SJSA1 (cell line): ENCODE results near the gene ZNF148. TPM values are rescaled to one million over a fixed set of nuclear protein-coding genes. Genes with fewer than 3 reads are reported as not detected.

ENCODE experiments used
- DNase-seq, 2 experiments: peaks; one replicate each; pipeline ENCODE4 v3.0.0-alpha.2; 2015 to 2020; ENCODE audit warnings: low spot score in 2 of 2, low read depth in 1 of 2
- H3K27ac ChIP-seq: fragments of 250-450 bp; sonication (Bioruptor Pico); 2 replicates; pipeline ENCODE4 v1.5.1; 2020; ENCODE audit warnings: mild to moderate bottlenecking, moderate library complexity
- H3K27me3 ChIP-seq: fragments of 250-450 bp; sonication (Bioruptor Pico); replicated peaks from 2 replicates; pipeline ENCODE4 v1.5.1; 2020; ENCODE audit warnings: mild to moderate bottlenecking, moderate library complexity
- H3K36me3 ChIP-seq: fragments of 250-450 bp; sonication (Bioruptor Pico); 2 replicates; pipeline ENCODE4 v1.5.1; 2020; ENCODE audit warnings: mild to moderate bottlenecking
- H3K4me1 ChIP-seq: fragments of 250-450 bp; sonication (Bioruptor Pico); replicated peaks from 2 replicates; pipeline ENCODE4 v1.6.1; 2021; ENCODE audit warnings: mild to moderate bottlenecking
- H3K4me3 ChIP-seq: fragments of 250-450 bp; sonication (Bioruptor Pico); 2 replicates; pipeline ENCODE4 v1.5.1; 2020; ENCODE audit warnings: mild to moderate bottlenecking
- H3K9me3 ChIP-seq: fragments of 250-450 bp; sonication (Bioruptor Pico); replicated peaks from 2 replicates; pipeline ENCODE4 v1.5.1; 2020; ENCODE audit warnings: mild to moderate bottlenecking
- total RNA-seq: library from RNA; depleted of rRNA; stranded (reverse); fragments of >200 nt; shearing (Covaris generic); gene quantifications from 2 replicates; pipeline ENCODE4 v1.2.3, GENCODE V29; 2014

Gene ZNF148
- total RNA-seq, 1 experiment from 2014 or later = 25.5 TPM

DNA sequence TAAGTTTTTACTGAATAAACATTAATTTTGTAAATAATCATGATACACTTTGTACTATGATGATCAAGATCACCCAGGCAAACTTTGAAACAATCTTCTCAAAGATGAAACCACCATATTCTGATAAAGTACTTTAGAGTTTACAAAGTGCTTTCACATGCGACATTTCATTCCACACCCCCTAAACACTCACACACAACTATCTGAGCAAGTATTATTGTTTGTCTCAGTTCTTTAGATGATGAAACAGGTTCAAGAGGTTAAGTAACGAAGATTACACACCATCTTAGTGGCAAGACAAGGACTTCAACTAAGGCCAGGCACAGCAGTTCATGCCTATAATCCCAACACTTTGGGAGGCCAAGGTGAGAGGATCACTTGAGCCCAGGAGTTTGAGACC is 37.6 kb downstream of the ZNF148 start:
- no peaks in the 10 kb centered on the region for H3K27me3 ChIP-seq
- no peaks in the 10 kb centered on the region for H3K4me1 ChIP-seq
- H3K4me3 ChIP-seq = no peak overlapping the region
- no peaks in the 10 kb centered on the region for H3K9me3 ChIP-seq
- H3K36me3 ChIP-seq = no peaks in the 10 kb centered on the region
- no peak for DNase-seq
- H3K27ac ChIP-seq = no peak overlapping the region

DNA sequence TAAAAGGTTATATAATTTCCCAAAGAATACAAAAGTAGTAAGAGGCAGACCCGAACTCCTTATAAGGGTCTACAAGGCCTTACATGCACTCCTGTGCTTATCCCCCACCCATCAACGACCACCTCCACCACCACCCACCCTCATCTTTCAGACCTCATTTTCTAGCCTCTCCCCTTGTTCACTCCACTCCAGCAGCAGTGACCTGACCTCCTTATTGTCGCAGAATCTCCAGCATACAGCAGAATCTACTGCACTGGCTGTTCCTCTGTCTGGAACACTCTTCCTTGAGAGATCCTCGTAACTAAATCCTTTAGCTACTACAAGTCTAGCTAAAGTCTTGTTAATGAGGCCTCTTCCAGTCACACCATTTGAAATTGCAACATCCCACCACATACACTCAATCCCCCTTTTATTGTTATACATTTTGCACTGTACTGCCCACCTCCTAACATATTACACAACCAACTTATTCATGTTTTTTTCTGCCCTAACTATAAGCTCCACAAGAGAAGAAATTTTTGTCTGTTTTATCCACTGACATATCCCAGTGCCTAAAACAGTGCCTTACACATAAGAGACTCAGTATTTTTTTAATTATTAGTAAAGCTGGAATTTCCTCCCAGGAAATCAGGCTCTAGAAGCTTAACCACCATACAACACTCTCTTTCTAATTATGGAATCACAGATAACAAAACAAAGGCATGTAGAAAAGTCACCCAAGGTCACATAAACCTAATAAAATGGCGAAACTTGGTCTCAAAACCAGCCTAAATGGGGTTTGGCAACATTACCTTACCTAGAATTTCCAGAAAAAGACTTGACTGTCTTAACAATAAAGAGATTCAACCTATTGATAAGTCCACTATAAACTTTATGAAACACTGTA is 40.2 kb downstream of the ZNF148 start:
- H3K4me3 ChIP-seq = no peak overlapping the region
- no peaks in the 10 kb centered on the region for H3K4me1 ChIP-seq
- H3K27me3 ChIP-seq = no peaks in the 10 kb centered on the region
- H3K36me3 ChIP-seq = 0 out of 2 replicates have a peak, but pooled peaks cover 3% of the 10 kb centered on the region
- no peak for DNase-seq
- H3K9me3 ChIP-seq = no peaks in the 10 kb centered on the region
- H3K27ac ChIP-seq = no peak overlapping the region

DNA sequence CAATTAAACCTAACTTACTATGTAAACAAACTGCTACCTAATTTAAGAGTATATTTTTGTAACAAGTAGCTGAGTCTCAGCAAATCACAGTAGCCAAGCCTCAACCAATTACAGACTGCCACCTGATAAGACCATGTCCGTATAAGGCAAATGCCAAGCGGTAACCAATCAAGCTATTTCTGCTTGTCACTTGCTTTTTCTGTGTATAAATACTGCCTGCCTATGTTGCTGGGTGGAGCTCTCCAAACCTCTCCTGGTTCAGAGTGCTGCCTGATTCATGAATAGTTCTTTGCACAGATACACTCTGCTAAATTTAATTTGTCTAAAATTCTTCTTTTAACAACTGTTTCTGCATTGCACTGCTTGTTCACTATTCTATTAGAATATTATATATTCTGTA is 42.6 kb downstream of the ZNF148 start:
- no peak for DNase-seq

DNA sequence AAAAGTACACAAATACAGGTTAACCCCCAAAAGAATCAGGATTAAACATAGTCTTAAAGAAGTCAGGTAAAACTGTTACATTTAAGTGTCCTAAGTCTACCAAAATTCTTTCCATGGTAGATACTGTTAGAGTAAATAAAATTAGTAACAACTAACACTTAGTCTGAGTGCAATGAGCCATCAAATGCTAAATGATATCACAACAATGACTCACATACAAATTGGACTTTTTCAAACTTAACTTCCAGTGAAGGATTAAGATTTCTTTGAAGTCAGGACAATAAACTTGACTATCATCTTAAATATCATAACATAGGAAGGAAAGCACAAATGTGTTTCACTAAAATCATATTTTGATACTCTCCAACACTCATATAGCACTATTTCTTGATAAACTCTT is 43.9 kb downstream of the ZNF148 start:
- no peaks in the 10 kb centered on the region for H3K27me3 ChIP-seq
- no peak for DNase-seq
- no peak overlapping the region for H3K27ac ChIP-seq
- H3K36me3 ChIP-seq = peaks cover 10% of the 10 kb centered on the region
- no peaks in the 10 kb centered on the region for H3K9me3 ChIP-seq
- H3K4me3 ChIP-seq = no peak overlapping the region
- H3K4me1 ChIP-seq = no peaks in the 10 kb centered on the region

More for the DNA sequence above, 42.6 kb downstream of the ZNF148 start:
- H3K9me3 ChIP-seq = no peaks in the 10 kb centered on the region
- no peak overlapping the region for H3K4me3 ChIP-seq
- no peaks in the 10 kb centered on the region for H3K27me3 ChIP-seq
- no peak overlapping the region for H3K27ac ChIP-seq
- H3K36me3 ChIP-seq = peaks cover 10% of the 10 kb centered on the region
- H3K4me1 ChIP-seq = no peaks in the 10 kb centered on the region

DNA sequence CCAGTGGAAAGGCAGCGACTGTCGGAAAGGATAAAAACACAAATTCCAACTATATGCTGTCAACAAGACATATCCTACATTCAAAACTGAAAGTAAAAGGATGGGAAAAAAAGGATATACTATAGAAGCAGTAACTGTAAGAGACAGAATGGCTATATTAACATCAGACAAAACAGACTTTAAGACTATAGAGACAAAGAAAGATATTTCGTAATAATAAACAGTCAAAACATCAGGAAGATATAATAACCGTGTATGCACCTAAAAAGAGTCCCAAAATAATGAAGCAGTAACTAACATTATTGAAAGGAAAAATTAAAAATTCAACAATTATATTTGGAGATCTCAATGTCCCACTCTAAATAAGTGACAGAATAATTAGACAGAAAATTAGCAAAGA is 48.2 kb downstream of the ZNF148 start:
- Histone ChIP-seq H3K27me3 (no peaks in the 10 kb centered on the region), H3K4me1 (no peaks in the 10 kb centered on the region), H3K36me3 (peaks cover 20% of the 10 kb centered on the region), H3K4me3 (no peak overlapping the region), H3K27ac (no peak overlapping the region), H3K9me3 (no peaks in the 10 kb centered on the region)
- DNase-seq = no peak

DNA sequence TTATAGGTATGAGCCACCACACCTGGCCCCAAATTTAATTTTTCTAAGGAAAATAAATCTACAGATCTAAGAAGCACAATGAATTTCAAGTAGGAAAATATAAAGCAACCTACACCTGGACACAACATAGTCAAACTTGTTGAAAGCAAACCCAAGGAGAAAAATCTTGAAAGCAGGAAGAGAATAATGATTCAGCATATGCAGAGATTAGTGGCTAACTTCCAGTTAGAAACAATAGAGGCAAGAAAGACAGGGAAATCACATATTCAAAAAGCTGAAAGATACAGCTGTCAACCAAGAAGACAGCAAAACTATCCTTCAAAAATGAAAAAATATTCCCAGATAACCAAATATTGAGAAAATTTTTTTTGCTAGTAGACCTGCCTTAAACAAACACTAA is 49.4 kb downstream of the ZNF148 start:
- Histone ChIP-seq H3K9me3 (no peaks in the 10 kb centered on the region), H3K4me3 (no peak overlapping the region), H3K27ac (no peak overlapping the region), H3K4me1 (no peaks in the 10 kb centered on the region), H3K27me3 (no peaks in the 10 kb centered on the region), H3K36me3 (peaks cover 17% of the 10 kb centered on the region)
- no peak for DNase-seq

DNA sequence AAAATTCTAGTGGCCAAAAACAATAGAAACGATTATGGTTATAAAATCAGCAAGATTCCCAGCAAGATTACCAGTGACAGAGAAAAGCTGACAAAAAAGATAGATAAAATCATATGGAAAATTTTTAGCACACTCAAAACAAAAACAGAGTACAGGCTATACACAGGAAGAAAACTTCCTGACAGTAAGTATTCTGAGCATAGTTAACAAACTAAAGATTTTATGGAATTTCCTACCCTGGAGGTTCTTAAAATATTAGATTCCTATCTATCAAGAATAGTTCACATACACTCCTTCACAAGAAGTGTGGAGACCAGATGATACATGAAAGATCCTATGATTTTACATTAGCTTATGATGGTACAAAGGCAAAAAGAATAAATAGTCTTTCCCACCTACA is 50.8 kb downstream of the ZNF148 start:
- Histone ChIP-seq H3K9me3 (no peaks in the 10 kb centered on the region), H3K36me3 (peaks cover 21% of the 10 kb centered on the region), H3K4me1 (no peaks in the 10 kb centered on the region), H3K27me3 (no peaks in the 10 kb centered on the region), H3K27ac (no peak overlapping the region), H3K4me3 (no peak overlapping the region)
- DNase-seq = no peak

DNA sequence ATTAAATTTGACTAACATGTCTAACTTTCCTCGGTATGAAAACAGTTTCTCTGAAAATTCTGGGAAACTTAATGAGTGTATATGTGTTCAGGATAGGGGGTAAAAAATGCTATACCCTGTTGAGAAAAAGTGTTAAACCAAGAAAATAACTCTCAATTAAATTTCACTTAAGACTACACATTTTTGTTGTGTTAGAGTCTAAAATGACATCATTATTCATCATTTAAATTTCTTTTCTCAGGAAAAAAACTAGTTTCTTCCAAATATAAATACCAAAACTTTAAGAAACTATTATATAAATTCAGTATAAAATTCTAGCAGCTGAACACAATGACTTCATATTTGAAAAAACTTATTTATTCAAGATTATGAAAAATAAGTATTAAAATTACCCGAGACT is 52.2 kb downstream of the ZNF148 start:
- no peaks in the 10 kb centered on the region for H3K4me1 ChIP-seq
- no peaks in the 10 kb centered on the region for H3K9me3 ChIP-seq
- H3K36me3 ChIP-seq = peaks cover 15% of the 10 kb centered on the region
- no peaks in the 10 kb centered on the region for H3K27me3 ChIP-seq
- H3K27ac ChIP-seq = no peak overlapping the region
- no peak for DNase-seq
- H3K4me3 ChIP-seq = no peak overlapping the region

DNA sequence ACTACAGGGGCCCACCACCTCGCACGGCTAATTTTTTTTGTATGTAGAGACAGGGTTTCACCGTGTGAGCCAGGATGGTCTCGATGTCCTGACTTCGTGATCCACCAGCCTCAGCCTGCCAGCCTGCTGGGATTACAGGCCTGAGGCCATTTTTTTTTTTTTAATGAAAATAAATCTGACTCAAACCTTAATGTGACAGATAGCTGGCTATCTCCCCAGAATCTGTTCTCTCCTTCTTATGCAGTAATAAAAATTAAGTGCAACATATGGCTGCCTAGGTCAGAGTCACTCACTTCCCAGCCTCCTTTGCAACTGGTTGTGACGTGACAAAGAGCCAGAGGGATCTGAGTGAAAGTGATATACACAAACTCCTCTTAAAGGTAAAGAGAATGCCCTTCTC is 53.0 kb downstream of the ZNF148 start:
- no peaks in the 10 kb centered on the region for H3K27me3 ChIP-seq
- no peaks in the 10 kb centered on the region for H3K4me1 ChIP-seq
- no peak overlapping the region for H3K4me3 ChIP-seq
- no peaks in the 10 kb centered on the region for H3K9me3 ChIP-seq
- DNase-seq = no peak
- H3K36me3 ChIP-seq = peaks cover 15% of the 10 kb centered on the region
- no peak overlapping the region for H3K27ac ChIP-seq

DNA sequence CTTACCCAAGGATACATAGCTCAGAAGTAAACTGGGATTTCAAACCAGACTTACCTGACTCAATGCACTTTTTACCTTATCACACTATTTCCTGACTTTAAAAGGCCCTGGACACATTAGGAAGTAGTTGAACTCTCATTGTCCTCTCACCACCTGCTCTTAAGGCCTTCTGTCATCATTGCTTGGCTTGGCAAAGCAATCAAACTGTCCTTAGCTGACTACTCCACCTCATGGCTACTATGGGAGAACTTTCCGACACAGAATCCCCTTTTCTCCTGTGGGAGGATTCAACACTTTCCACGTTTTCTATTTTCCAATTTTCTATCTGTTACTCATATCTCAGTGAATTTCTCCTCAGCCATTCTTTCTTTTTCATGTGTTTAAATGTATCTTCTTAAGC is 55.4 kb downstream of the ZNF148 start:
- peaks cover 16% of the 10 kb centered on the region for H3K36me3 ChIP-seq
- no peak overlapping the region for H3K27ac ChIP-seq
- H3K4me1 ChIP-seq = no peaks in the 10 kb centered on the region
- no peak overlapping the region for H3K4me3 ChIP-seq
- DNase-seq = no peak
- H3K27me3 ChIP-seq = no peaks in the 10 kb centered on the region
- H3K9me3 ChIP-seq = no peaks in the 10 kb centered on the region

DNA sequence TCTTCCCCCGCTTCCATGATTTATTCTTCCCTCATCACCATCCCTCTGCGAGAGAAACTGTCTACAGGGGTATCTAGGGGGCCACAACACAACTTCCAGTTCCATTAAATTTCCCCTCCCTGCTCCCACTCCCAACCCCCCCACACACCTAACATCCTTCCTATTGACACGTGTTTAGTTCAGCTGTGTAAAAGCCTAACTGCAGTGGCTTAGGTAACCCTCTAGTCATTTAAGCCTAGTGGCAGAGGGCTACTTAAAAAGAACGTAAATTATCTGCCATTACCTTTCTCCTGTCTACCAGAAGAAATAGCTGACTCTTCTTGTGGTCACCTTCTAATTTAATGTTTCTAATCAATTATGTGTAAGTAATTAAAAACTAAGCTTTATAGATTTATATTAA is 56.3 kb downstream of the ZNF148 start:
- Histone ChIP-seq H3K36me3 (peaks cover 20% of the 10 kb centered on the region), H3K27me3 (no peaks in the 10 kb centered on the region), H3K27ac (no peak overlapping the region), H3K4me1 (no peaks in the 10 kb centered on the region), H3K9me3 (no peaks in the 10 kb centered on the region), H3K4me3 (no peak overlapping the region)
- no peak for DNase-seq

DNA sequence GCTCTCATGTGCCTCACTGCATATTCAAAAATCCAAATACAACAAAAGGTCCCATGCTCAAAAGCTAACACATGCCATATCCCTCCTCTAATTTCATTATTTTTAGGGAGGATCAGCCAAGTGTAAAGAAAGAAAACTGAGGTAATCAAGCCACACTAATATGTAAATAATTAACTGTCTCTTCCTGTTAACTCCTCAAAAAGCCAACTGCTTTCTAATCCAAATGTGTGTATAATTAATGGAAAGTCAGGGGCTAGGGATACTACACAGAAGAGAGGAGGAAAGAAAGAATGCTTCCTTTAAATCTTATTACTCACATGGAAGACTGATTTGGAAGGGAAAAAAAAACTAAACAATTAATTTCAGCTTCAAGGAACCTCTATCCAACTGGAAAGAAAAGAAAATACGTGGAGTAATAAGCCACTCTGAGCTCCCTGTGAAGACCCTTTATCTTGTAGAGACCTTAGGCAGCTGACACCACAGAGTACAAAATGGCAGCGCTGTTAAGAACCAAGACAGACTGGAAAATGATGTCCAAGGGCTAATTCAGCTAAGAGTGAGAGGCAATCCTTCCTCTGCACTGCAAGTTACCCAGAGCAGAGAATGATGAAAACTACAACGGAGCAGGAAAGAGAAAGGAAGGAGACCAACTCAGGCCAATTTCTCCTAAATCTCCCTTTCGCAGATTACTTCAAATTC is 56.8 kb downstream of the ZNF148 start:
- H3K9me3 ChIP-seq = no peaks in the 10 kb centered on the region
- H3K4me3 ChIP-seq = no peak overlapping the region
- H3K4me1 ChIP-seq = no peaks in the 10 kb centered on the region
- no peaks in the 10 kb centered on the region for H3K27me3 ChIP-seq
- no peak for DNase-seq
- H3K36me3 ChIP-seq = peaks cover 22% of the 10 kb centered on the region
- H3K27ac ChIP-seq = no peak overlapping the region

DNA sequence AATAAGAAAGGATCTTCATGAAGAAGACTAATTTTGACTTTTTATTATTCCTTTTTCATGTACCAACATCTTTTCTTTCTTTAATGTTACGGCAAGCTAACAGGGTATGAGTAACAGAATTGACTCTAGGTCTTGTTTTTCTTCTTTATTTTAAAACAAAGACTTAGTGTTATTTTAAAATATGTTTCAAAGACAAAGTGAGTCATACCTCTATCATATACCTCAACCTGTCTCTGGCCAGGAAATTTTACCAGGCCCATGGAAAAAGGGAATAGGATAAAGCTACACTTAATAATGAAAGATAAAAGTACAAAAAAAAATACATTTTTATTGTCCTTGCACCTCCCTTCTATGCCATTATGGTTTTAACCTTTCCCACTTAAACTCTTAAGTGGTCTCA is 57.4 kb downstream of the ZNF148 start:
- H3K27ac ChIP-seq = no peak overlapping the region
- H3K4me1 ChIP-seq = no peaks in the 10 kb centered on the region

DNA sequence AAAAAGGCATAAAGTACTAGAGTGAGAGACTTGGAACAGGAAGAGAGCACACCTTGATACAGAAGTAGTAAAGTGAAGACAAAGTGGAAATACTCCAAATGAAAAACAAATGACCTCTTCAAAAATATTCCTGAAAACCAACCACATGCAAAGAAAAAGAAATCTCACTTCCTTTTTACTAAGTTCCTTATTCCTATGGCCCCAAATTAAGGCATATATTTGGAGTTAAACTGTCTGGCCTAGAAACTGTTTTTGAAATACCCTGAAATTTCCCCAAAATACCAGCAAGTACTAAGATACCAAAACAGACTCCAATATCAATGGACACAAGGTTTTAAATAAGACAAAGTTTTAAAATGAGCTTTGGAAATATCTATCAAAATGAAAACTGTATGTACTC is 58.2 kb downstream of the ZNF148 start:
- Histone ChIP-seq H3K4me3 (no peak overlapping the region), H3K36me3 (peaks cover 21% of the 10 kb centered on the region), H3K27me3 (no peaks in the 10 kb centered on the region), H3K27ac (no peak overlapping the region), H3K9me3 (no peaks in the 10 kb centered on the region), H3K4me1 (no peaks in the 10 kb centered on the region)
- DNase-seq = no peak

More for the DNA sequence above, 57.4 kb downstream of the ZNF148 start:
- H3K36me3 ChIP-seq = peaks cover 25% of the 10 kb centered on the region
- no peak overlapping the region for H3K4me3 ChIP-seq
- no peak for DNase-seq
- H3K27me3 ChIP-seq = no peaks in the 10 kb centered on the region
- H3K9me3 ChIP-seq = no peaks in the 10 kb centered on the region
